RPMI8226 (cell line): ENCODE data around the gene GAK.

Experiments
- DNase-seq: peaks from one replicate; pipeline ENCODE4 v3.0.0-alpha.2; 2015

The GAK gene

GRCh38 chr4:885353-885752 is 46.8 kb downstream of the GAK start:
- DNase-seq, result no peak

- DNase-seq, result no peak
These were observed 47.2 kb downstream of the GAK start for GRCh38 chr4:884896-885295.

DNA sequence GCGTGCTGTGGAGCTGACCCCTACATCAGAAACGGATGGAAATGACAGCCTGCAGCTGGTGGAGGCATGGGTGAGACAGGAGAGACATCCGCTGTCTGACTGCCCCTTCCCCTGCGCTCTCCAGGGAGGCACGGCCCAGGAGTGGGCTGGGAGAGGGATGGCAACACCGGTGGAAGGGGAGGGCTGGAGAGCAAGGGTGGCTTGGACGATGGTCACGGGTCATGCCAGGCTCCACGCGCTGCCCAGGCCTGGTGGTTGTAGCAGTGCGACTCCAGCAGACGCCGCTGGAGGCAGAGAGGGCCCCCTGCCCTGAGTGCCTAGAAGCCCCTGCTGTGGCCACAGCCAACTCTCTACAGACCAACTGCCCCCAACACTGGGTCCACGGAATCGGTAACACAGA is 47.9 kb downstream of the GAK start:
- DNase-seq, result no peak

GRCh38 chr4:883377-884095 is 48.6 kb downstream of the GAK start:
- DNase-seq, result no peak

DNA sequence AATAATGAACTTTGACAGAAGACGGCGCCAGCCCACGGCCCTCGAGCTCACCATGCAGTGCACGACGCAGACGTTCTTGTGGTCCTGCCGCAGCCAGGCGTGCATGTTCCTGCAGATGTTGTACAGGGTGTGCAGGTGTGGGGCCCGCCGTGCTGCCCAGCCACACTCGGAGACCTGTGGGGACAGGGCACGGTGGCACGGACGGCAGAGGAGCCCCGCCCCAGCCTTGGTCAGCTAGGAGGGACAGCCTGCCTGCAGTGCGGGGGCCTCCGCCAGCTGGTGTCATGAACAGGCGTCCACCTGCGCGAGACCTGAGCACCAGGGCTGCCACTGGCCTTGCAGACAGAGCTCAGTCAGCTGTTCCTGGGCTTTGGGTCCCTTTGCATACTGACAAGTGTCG is 49.5 kb downstream of the GAK start:
- no peak for DNase-seq

DNA sequence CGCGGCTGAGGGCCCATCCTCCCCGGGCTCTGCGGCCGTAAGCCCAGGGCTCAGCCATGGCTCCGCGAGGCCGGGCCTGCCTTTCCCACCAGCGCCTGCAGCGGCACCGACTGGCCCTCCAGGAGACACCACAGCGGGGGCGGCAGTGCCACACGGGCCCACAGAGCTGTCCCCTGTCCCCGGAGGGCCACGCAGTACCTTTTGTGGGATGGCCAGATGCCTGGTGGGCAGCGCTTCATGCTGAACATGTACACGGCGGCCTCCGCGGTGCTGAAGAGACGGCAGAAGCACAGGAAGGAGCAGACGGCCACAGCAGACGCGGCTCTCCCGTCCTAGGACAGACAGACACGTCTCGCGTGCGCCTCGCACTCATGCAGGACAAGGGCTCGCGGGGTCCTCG is 50.4 kb downstream of the GAK start:
- no peak for DNase-seq

GRCh38 chr4:880684-881405 is 51.3 kb downstream of the GAK start:
- no peak for DNase-seq

DNA sequence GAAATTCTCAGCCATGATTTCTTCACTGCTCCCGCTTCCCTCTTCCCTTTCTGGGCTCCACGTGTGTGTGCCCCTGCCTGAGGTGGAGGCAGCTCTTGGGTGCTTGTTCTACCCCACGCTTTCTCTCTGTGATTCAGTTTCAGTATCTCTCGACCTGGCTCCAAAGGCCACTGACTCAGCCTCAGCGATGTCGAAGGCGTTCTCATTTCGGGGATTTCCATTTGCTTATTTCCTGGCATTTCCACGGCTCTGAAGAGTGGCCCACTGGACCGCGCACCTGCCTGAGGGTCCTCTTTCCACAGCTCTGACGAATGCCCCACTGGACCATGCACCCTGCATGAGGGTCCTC is 52.4 kb downstream of the GAK start:
- DNase-seq, result no peak

DNA sequence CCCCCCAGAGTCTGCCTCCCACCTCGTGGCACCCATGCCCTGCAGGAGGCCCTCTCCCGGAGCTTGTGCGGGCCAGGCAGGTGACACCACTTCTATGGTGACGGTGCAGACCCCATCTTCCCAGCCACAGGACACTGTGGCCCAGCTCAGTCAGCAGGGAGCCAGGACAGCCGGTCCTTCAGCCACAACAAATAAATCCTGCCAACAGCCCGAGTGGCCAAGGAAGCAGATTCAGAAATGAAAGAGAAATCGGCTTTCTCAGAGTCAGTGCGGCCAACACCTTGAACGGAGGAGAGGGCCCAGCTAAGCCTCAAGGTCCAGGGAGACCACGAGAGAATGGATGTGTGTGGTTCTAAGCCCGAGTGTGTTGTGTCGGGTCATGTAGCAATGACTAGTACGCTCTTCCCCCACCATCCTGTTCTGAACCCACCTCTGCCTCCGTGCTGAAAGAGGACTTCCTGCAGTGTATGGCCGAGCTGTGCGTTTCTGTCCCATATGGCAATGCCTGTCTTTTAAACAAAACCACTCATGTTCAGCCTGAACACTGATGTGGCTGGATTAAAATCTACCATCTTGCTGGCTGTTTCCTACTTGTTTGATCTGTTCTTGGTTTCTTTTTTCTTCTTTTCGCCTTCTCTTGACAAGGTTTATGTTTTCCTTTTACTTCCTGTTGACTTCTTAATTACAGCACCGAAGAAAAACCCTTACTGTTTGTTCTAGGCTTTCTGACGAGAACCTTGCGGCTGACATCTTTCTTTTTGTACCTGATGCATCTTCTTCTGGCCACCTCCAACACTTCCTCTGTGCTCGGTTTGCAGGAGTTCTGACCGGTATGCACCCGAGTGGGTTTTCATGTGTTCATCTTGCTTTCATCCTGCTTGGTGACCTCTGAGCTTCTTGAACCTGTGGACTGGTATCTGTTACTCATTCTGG is 53.1 kb downstream of the GAK start:
- DNase-seq, result no peak

DNA sequence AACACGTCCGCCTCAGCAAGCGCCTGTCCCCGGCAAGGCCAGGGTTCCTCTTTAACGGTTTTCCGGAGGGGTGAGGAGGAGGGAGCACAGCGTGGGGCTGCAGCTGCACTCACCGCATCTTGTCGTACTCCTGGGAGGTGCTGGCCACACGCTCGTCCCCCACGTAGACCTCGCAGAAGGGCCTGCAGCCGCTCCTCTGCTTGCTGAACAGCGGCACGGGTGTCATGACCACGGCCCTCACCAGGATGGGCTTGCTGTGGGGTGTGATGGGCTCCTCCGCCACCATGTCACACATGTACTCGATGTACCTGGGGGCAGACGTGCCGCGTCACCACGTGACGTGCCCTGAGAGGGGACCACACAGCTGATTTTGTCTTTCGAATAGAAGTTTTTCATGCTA is 54.6 kb downstream of the GAK start:
- no peak for DNase-seq

GRCh38 chr4:876780-877179 is 55.3 kb downstream of the GAK start:
- DNase-seq, result no peak

GRCh38 chr4:875818-876423 is 56.2 kb downstream of the GAK start:
- DNase-seq, result no peak

DNA sequence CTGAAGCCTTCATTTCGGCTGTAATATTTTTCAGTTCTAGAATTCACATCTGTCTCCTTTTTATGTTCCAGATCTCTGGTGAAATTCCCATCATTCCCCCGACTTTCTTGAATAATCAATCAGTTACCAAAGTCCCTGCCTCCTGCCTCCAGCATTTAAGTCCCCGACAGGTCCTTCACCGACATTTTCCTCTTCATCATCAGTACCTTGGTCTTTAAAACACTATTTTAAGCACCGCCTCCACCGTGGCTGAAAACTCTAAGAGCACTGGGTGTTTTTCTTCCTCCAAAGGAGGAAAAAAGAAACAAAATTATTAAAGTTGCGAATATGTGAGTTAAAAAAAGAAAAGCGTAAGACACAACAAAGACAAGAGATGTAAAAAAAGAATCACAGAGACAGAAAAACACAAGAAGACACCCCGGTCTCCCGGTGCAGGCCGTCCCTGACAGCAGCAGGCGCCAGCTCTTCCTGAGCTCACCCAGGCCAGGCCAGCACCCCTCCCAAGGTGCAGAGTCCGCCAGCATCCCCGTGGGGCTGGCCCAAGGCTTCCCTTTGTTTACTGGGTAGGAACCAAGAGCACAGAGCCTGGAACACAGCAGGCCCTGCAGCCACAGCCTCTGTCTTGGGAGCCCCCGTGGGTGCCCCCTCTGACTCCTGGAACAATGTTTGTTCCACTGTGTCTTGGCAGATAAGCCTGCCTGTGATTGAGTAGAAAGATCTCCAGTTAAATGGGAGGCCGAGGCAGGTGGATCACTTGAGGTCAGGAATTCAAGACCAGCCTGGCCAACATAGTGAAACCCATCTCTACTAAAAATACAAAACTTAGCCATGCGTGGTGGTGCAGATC is 56.9 kb downstream of the GAK start:
- no peak for DNase-seq

- DNase-seq, result no peak
These were observed 58.1 kb downstream of the GAK start for GRCh38 chr4:874056-874455.

DNA sequence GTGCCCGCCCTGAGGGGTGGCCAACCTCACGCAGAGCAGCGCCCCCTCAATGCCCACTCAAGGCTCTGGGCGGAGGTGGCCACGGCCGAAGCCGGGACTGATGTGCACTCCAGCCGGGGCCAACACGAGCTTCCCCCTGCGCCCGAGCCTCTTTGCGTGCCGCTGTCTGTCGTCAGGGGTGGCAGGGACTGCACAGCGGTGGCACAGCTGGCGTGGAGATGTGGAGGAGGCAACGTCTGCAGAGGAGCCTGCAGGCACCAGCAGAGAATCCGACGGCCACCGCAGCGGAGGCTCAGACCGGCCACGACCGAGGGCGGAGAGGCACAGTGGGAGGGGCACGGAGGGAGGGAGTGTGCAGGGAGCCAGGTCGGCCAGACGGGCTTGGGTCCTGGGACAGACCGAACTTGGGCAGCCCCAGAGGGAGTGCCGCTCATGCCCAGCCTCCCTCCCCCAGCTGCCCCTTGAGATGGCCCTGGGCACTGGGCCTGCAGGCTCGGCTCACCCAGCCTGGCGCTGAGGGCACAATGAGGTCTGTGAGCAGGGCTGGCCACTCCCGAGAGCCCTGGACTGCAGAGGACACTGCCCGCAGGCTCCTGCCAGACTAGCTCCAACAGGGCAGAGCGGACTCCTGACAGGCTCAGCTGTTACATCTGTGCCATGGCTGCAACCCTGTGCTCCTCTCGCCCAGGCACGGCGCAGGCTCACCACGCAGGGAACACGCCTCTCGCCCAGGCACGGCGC is 59.7 kb downstream of the GAK start:
- no peak for DNase-seq

DNA sequence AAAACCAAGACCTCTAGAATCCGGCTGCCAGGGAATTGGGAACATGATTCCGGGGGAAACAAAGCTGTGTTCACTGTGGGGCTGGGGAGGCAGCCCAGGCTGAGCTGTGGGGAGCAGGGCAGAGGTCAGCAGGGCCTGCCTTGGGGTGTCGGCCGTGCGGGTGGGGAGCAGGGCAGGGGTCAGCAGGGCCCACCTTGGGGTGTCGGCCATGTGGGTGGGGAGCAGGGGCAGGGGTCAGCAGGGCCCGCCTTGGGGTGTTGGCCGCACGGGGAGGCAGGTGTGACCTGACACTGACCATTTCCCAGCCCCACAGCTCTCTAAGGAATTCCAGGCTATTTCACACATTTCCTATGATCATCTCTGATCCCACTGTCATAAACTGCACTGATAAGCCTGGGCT is 60.6 kb downstream of the GAK start:
- DNase-seq, result no peak

DNA sequence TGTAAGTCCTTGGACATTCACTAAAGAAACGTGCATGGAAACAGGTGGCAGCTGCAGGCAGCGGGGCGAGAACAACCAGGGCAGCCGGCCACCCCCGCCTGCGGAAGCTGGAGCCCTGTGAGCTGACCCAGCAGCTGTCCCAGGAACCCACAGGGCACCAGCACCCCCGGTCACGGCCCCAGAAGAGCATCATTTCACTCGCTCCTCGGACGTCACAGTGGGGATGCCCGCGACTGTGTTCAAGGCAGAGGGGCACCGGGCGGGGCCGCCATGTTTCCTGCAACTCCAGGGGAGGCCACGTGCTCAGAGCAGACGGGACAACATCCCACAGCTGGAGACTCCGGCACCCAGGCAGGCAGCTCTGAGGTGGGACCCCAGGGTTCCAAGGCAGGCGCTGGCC is 61.2 kb downstream of the GAK start:
- no peak for DNase-seq

GRCh38 chr4:869776-870175 is 62.3 kb downstream of the GAK start:
- no peak for DNase-seq

- DNase-seq, result no peak
These were observed 63.7 kb downstream of the GAK start for GRCh38 chr4:868421-868820.

DNA sequence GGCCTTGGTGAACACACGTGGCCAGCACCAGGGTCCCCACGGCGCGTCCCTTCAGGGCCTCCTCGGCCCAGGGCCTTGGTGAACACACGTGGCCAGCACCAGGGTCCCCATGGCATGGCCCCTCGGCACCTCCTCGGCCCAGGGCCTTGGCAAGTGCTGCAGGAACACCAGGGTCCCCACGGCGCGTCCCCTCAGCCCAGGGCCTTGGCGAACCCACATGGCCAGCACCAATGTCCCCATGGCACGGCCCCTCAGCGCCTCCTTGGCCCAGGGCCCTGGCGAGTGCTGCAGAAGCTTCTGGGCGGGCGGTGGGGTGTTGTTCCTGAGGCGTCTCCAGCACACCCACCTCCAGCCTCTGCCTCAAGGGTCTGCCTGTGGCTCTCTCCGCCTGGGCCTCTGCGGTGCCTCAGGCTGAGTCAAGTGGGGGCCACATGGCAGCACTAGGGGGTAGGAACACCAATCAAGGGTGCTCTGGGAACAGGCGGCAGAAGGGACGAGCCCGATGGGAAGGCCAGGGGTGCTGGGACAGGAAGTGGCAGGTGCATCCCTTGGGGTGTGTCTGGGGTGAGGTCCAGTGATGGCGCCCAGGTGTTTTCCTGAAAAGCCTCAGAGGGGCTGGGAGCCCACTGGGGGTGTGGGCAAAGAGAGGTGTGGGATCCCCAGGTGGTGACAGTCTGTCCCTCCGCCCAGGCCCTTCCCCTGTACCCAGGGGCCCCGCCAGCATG is 64.4 kb downstream of the GAK start:
- no peak for DNase-seq
